ENCODE data around the gene SDK1.

Gene SDK1

GRCh38 chr7:3267966-3268690 is 32.9 kb upstream of the SDK1 start:
- no peak for DNase-seq (ENCODE audit: low spot score)

GRCh38 chr7:3270362-3270761 is 30.7 kb upstream of the SDK1 start:
- no peak for DNase-seq (ENCODE audit: low spot score)
- TF ChIP-seq, protein P1, sequence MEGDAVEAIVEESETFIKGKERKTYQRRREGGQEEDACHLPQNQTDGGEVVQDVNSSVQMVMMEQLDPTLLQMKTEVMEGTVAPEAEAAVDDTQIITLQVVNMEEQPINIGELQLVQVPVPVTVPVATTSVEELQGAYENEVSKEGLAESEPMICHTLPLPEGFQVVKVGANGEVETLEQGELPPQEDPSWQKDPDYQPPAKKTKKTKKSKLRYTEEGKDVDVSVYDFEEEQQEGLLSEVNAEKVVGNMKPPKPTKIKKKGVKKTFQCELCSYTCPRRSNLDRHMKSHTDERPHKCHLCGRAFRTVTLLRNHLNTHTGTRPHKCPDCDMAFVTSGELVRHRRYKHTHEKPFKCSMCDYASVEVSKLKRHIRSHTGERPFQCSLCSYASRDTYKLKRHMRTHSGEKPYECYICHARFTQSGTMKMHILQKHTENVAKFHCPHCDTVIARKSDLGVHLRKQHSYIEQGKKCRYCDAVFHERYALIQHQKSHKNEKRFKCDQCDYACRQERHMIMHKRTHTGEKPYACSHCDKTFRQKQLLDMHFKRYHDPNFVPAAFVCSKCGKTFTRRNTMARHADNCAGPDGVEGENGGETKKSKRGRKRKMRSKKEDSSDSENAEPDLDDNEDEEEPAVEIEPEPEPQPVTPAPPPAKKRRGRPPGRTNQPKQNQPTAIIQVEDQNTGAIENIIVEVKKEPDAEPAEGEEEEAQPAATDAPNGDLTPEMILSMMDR (IDR thresholded peaks at IDR 0.05; ENCODE audit: extremely low read depth, missing control alignments): no peak

More at GRCh38 chr7:3267966-3268690, 32.9 kb upstream of the SDK1 start:
- TF ChIP-seq, protein P1 (IDR thresholded peaks at IDR 0.05; ENCODE audit: extremely low read depth, missing control alignments): no peak

DNA sequence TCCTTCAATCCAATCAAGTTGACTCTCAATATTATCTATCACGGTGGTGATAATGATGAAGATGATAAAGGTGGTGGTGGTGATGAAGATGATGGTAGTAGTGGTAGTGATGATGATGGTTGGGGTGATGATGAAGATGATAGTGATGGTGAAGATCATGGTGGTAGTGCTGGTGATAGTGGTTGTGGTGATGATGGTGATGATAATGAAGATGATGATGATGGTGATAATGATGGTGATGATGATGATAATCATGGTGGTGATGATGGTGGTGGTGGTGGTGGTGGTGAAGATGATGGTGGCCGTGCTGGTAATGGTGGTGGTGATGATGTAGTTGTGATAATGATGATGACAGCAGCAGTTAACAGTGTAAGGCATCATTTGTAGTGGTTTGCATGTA is 29.8 kb upstream of the SDK1 start:
- TF ChIP-seq, protein P1 (IDR thresholded peaks at IDR 0.05; ENCODE audit: extremely low read depth, missing control alignments): no peak
- no peak for DNase-seq (ENCODE audit: low spot score)

DNA sequence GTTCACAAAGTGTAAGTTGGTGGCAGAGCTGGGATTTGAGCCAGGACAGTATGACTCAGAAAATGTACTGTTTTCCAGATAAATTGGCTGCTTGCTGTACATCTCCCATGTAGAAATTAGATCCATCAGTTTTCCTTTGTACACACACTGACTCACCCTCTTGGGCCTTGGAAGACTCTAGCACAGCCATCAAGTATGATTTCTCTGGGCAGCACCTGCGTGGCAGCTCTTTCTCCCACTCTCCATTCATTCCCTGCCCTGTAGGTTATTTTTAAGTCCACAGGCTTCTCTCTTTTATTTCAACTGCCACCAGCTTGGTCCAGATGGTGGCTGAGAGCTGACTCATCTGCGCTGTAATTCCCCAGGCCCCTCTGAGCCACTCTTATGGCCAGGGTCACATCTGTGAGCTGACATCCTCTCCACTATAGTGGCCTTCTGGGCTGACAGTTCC is 28.3 kb upstream of the SDK1 start:
- TF ChIP-seq, protein P1 (IDR thresholded peaks at IDR 0.05; ENCODE audit: extremely low read depth, missing control alignments): no peak
- DNase-seq (ENCODE audit: low spot score): no peak

DNA sequence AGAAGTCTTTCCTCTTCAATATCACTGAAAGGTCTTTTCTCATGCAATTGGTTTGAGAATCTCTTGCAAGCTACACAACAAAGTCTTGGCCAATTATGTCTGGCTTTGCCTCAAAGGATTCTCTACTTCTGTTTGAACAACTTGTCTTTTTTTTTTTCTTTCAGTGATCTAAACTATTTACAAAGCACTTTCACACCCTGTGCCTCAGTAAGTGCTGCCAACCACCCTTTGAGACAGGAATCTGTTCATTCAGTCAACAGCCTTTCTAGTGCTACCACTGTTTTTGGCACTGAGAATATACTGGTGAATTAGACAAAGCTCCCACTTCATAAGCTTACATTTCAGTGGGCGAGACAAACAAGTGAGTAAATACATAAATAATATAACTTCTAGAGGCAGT is 26.9 kb upstream of the SDK1 start:
- no peak for DNase-seq (ENCODE audit: low spot score)
- TF ChIP-seq, protein P1 (IDR thresholded peaks at IDR 0.05; ENCODE audit: extremely low read depth, missing control alignments): no peak

DNA sequence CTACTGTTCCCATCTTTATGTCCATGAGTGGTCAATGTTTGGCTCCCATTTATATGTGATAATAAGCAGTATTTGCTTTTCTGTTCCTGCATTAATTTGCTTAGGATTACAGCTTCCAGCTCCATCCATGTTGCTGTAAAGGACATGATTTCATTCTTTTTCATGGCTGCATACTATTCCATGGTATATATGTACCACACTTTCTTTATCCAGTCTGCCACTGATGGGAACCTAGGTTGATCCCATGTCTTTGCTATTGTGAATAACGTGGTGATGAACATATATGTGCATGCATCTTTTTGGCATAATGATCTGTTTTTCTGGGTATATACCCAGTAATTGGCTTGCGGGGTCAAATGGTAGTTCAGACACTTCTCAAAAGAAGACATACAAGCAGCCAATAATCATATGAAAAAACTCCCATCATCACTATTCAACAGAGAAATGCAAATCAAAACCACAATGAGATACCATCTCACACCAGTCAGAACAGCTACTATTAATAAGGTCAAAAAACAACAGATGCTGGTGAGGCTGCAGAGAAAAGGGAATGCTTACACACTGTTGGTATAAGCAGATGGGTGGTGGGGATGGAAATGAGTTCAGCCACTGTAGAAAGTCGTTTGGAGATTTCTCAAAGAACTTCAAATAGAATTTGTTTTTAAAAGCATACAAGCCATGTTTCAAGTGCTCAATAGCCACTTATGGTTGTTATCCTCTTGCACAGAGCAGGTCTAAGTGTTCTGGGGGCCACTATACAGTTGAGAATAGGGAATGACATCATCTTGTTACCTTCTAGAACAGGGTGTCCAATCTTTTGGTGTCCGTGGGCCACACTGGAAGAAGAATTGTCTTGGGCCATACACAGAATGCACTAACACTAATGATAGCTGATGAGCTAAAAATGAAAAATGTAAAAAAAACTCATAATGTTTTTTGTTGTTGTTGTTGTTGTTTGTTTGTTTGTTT is 23.2 kb upstream of the SDK1 start:
- DNase-seq (ENCODE audit: low spot score): no peak
- TF ChIP-seq, protein P1 (IDR thresholded peaks at IDR 0.05; ENCODE audit: extremely low read depth, missing control alignments): no peak

Measured in GM20000 (cell line).